Thoracic aorta (tissue), 2 donors: ENCODE results near the gene SYNDIG1. TPM values are rescaled to one million over a fixed set of nuclear protein-coding genes. Genes with fewer than 3 reads are reported as not detected.

Source experiments
- ATAC-seq: fragments of 150-250 bp; one replicate; pipeline ENCODE4 v1.8.0; 2017; ENCODE audit warnings: low read depth; ENCODE audit not compliant: insufficient number of reproducible peaks, low FRiP score
- DNase-seq: peaks from one replicate; pipeline ENCODE4 v3.0.0-alpha.2; 2020; ENCODE audit warnings: low spot score
- H3K27ac ChIP-seq, 2 donors: fragments of 200-600 bp; sonication (generic); 1 replicate in 1 of 2; 2 replicates in 1 of 2; pipeline ENCODE4 v1.5.1; 2016; ENCODE audit warnings: mild to moderate bottlenecking in 2 of 2, moderate library complexity in 2 of 2
- H3K27me3 ChIP-seq: fragments of 200-600 bp; sonication (generic); replicated peaks from 2 replicates; pipeline ENCODE4 v1.6.0; 2016; ENCODE audit warnings: mild to moderate bottlenecking; ENCODE audit not compliant: insufficient read depth
- H3K36me3 ChIP-seq: fragments of 200-600 bp; sonication (generic); one replicate; pipeline ENCODE4 v1.5.1; 2016
- H3K4me1 ChIP-seq, 2 donors: fragments of 200-600 bp; sonication (generic); 1 replicate in 1 of 2; 2 replicates in 1 of 2; pipeline versions ENCODE4 v1.5.1 to v1.6.0; 2016; ENCODE audit warnings: low read depth in 2 of 2, mild to moderate bottlenecking in 1 of 2; ENCODE audit not compliant: control insufficient read depth in 1 of 2
- H3K4me3 ChIP-seq: fragments of 200-600 bp; sonication (generic); 2 replicates; pipeline ENCODE4 v1.5.1; 2016; ENCODE audit warnings: mild to moderate bottlenecking
- H3K9me3 ChIP-seq: fragments of 200-600 bp; sonication (generic); 2 replicates; pipeline ENCODE4 v1.5.1; 2016
- total RNA-seq, 2 donors: library from RNA; depleted of rRNA; stranded (reverse); fragments of >200 nt; gene quantifications; one replicate each; pipeline versions ENCODE4 v1.1.0 to v1.2.3, GENCODE V29; 2016
- TF ChIP-seq, protein P1 (sequence below): fragments of 200-600 bp; sonication (generic); IDR thresholded peaks from one replicate; pipeline ENCODE4 v1.5.1; 2019; ENCODE audit warnings: antibody characterized with exemption

The SYNDIG1 gene
- total RNA-seq, 2 donors from 2014 or later, result 1.8 to 5.4 TPM

DNA sequence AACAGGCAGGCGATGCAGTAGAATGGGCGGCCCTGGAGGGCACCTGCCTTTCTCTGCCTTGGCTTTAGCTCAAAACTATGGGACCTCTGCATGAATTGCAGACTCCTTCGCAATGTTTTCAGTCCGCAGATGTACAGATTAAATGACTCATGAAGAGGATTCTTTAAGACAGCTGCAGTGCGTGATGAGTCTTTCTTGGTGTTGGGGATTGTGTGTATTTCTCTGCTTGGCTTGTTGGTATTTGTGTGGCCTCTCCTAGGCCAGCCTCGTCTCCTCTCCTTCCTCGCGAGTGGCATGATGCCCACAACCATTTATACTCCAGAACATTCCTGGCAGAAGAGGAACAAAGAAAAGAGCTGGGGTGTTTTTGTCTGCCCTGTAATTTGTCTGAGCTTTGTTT is 110.6 kb downstream of the SYNDIG1 start:
- ATAC-seq, result no peak
- TF ChIP-seq, protein P1, sequence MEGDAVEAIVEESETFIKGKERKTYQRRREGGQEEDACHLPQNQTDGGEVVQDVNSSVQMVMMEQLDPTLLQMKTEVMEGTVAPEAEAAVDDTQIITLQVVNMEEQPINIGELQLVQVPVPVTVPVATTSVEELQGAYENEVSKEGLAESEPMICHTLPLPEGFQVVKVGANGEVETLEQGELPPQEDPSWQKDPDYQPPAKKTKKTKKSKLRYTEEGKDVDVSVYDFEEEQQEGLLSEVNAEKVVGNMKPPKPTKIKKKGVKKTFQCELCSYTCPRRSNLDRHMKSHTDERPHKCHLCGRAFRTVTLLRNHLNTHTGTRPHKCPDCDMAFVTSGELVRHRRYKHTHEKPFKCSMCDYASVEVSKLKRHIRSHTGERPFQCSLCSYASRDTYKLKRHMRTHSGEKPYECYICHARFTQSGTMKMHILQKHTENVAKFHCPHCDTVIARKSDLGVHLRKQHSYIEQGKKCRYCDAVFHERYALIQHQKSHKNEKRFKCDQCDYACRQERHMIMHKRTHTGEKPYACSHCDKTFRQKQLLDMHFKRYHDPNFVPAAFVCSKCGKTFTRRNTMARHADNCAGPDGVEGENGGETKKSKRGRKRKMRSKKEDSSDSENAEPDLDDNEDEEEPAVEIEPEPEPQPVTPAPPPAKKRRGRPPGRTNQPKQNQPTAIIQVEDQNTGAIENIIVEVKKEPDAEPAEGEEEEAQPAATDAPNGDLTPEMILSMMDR, result no peak
- Histone ChIP-seq H3K27me3 (no peaks in the 10 kb centered on the region), H3K4me3 (no peak overlapping the region), H3K36me3 (no peaks in the 10 kb centered on the region), H3K4me1 (no peaks in the 10 kb centered on the region), H3K9me3 (no peaks in the 10 kb centered on the region), H3K27ac (no peak overlapping the region)
- DNase-seq, result no peak

DNA sequence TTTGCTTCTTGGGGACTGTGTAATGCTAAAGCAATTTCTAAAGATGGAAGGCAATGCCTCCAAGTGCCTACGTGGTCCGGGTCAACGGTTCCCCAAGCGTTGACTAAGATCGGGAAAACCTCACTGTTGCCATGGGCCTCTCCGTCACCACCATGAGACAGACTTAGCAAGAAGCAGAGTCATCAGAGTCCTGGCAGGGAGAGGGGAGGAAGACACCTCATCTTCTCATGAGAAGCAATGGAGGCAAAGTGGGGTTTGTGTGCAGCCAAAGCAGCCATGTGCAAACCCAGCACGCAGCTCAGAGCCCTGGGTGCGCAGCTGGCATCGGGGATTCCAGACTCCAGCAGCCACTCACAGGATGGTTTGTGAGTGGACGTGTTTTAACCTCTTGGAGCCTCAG is 111.4 kb downstream of the SYNDIG1 start:
- ATAC-seq, result no peak

DNA sequence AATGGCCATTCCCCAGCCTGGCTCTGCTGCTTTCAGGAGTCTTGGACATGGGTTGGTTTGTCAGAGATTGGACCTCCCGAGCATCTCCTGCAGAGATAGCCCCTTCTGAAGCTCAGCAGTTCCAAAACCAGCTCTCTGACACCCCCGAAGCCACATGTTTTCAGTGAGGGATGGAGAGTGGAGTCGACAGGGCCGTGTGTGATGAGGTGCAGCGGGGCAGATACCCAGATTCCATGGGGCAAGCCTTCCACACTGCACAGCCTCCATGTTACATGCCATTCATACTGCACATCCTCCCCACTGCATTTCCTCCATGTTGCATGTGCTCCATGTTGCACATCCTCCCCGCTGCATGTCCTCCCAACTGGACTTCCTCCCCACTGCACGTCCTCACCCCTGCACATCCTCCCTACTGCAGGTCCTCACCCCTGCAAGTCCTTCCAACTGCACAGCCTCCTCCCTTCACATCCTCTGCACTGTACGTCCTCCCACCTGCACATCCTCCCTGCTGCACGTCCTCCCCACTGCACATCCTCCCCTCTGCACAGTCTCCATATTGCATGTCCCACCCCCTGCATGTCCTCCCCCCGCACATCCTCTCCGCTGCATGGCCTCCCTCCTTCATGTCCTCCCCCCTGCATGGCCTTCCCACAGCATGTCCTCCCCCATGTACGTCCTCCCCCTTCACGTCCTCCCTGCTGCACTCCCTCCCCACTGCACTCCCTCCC is 112.2 kb downstream of the SYNDIG1 start:
- Histone ChIP-seq H3K36me3 (no peaks in the 10 kb centered on the region), H3K27ac (no peak overlapping the region), H3K4me1 (no peaks in the 10 kb centered on the region), H3K9me3 (no peaks in the 10 kb centered on the region), H3K27me3 (no peaks in the 10 kb centered on the region), H3K4me3 (no peak overlapping the region)
- TF ChIP-seq, protein P1, result no peak
- DNase-seq (no peak), ATAC-seq (no peak)

More for the DNA sequence above, 111.4 kb downstream of the SYNDIG1 start:
- no peak for DNase-seq
- H3K36me3 ChIP-seq, result no peaks in the 10 kb centered on the region
- no peaks in the 10 kb centered on the region for H3K9me3 ChIP-seq
- H3K4me1 ChIP-seq, result no peaks in the 10 kb centered on the region
- H3K27ac ChIP-seq, result no peak overlapping the region
- TF ChIP-seq, protein P1, result no peak
- H3K4me3 ChIP-seq, result no peak overlapping the region
- no peaks in the 10 kb centered on the region for H3K27me3 ChIP-seq

DNA sequence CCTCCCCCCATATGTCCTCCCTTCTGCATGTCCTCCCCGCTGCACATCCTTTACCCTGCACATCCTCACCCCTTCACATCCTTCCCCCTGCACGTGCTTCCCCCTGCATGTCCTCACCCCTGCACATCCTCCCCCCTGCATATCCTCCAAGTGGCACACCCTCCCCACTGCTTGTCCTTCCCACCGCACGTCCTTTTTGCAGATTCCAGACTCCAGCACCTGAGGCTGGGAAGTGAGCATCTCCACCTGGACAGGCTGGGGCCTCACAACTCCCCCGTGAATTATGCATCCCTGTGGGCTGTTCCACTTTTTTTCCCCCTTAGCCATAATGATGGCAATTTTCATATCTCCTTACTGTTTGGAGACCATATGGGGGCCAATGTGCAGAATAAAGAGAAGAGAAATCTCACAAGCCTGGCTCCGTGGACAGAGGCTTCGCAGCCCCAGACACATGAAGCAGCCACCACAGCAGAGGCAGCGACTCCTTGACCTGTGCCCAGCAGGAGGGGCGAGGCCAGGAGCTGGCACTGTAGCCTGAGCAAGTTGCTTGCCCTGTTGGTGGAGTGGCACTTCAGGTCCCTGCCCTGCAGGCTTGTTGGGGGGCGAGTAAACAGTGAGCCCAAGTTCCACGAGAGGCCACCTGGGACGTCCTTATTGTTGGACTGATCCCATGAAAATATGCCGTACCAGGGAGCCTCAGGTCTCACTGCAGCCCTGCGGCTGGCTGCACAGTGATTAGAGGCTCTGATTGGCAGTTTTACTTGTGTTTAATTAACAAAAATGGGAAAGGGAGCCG is 113.1 kb downstream of the SYNDIG1 start:
- H3K4me3 ChIP-seq, result no peak overlapping the region
- no peaks in the 10 kb centered on the region for H3K9me3 ChIP-seq
- no peaks in the 10 kb centered on the region for H3K4me1 ChIP-seq
- no peaks in the 10 kb centered on the region for H3K27me3 ChIP-seq
- H3K36me3 ChIP-seq, result no peaks in the 10 kb centered on the region
- DNase-seq (no peak), ATAC-seq (no peak)
- H3K27ac ChIP-seq, result no peak overlapping the region
- TF ChIP-seq, protein P1, result no peak

DNA sequence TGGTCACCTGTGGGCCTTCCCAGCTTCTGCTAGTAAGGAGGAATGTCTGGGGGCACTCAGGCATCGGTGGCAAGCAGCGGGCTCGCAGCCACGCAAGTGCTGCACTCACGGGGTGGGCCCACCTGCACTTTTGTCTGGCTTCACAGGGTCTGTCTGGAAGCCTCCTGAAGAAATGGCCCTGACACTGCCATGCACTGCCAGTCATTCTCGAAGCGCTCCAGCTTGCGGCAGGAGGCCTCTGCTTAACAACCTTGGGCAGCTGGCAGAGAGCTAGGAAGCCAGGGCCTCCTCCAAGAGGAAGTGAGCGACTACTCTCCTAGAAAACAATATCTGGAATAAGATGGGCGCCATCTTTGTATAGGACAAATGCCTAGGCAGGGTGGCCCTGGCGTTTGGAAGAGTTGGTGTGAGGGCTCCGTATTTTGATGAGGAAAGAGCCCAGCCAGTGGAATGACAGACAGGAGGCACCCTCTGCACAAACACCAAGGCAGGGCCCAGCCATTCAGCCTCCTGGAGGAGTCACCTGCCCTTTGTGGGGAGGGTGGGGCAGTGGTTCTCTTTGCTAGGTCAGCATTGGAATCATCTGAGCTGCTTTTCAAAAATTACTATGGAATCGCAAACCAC is 113.9 kb downstream of the SYNDIG1 start:
- H3K4me3 ChIP-seq, result no peak overlapping the region

More for the DNA sequence above, 113.9 kb downstream of the SYNDIG1 start:
- no peak overlapping the region for H3K27ac ChIP-seq
- no peaks in the 10 kb centered on the region for H3K9me3 ChIP-seq
- no peaks in the 10 kb centered on the region for H3K4me1 ChIP-seq
- no peaks in the 10 kb centered on the region for H3K36me3 ChIP-seq
- H3K27me3 ChIP-seq, result no peaks in the 10 kb centered on the region
- no peak for ATAC-seq
- TF ChIP-seq, protein P1, result no peak
- no peak for DNase-seq
